SK-N-SH (cell line): Measurements from ENCODE around the gene MBNL2.

Experiments used
- CHD2 ChIP-seq: fragments of 150-350 bp; IDR thresholded peaks from 2 replicates; pipeline ENCODE4 v1.6.1; 2018; ENCODE audit warnings: low read length; ENCODE audit not compliant: partially characterized antibody
- CTCF ChIP-seq: fragments of 200-600 bp; sonication (generic); IDR thresholded peaks from 2 replicates; pipeline ENCODE4 v1.6.1; 2017; ENCODE audit warnings: antibody characterized with exemption, mild to moderate bottlenecking, moderate library complexity
- ELF1 ChIP-seq: IDR thresholded peaks from 2 replicates; pipeline ENCODE4 v1.4.0; 2012
- EZH2phosphoT487 ChIP-seq: fragments of 200-600 bp; sonication (generic); IDR thresholded peaks from 2 replicates; pipeline ENCODE4 v1.6.1; 2017; ENCODE audit warnings: low read depth, mixed run types, mild to moderate bottlenecking, antibody characterized with exemption, moderate library complexity, borderline replicate concordance
- JUND ChIP-seq: IDR thresholded peaks from 2 replicates; pipeline ENCODE4 v1.4.0; 2012
- YY1 ChIP-seq: IDR thresholded peaks from 2 replicates; pipeline ENCODE4 v1.4.0; 2012; ENCODE audit warnings: low read depth, mild to moderate bottlenecking

- TF ChIP-seq EZH2phosphoT487 = no peak
- TF ChIP-seq CHD2 = no peak
- no peak for TF ChIP-seq YY1
- TF ChIP-seq CTCF = no peak
- no peak for TF ChIP-seq ELF1
- TF ChIP-seq JUND = no peak
Observed at GRCh38 chr13:97441368-97441767, 219.2 kb downstream of the MBNL2 start.
